Caco-2 (cell line): ENCODE data around the gene AHNAK. TPM values are rescaled to one million over a fixed set of nuclear protein-coding genes. Genes with fewer than 3 reads are reported as not detected.

Experiments
- BruUV-seq: library from RNA; stranded (reverse); fragments of 400-500 nt; replicated peaks from 2 replicates; lab custom pipeline; 2021; lab: Mats Ljungman, UMichigan
- CTCF ChIA-PET: fragments of 300-600 bp; sonication (Branson Sonifier 250); formaldehyde crosslinking; loops from one replicate; lab custom pipeline; 2022; ENCODE audit warnings: antibody characterized with exemption; lab: Charles Lee
- POLR2A ChIA-PET: fragments of 300-600 bp; sonication (Branson Sonifier 250); formaldehyde crosslinking; loops from one replicate; lab custom pipeline; 2022; ENCODE audit warnings: antibody characterized with exemption; lab: Charles Lee
- DNase-seq, 2 experiments: peaks; one replicate each; pipeline versions ENCODE4 v3.0.0 to v3.0.0-alpha.2; 2020 to 2022
- H3K27me3 ChIP-seq: replicated peaks from 2 replicates; pipeline ENCODE4 v1.6.0; 2011; ENCODE audit warnings: low read length; ENCODE audit not compliant: control insufficient read depth, insufficient read depth
- H3K36me3 ChIP-seq: 2 replicates; pipeline ENCODE4 v1.5.1; 2011; ENCODE audit warnings: low read length; ENCODE audit not compliant: control insufficient read depth, insufficient read depth
- H3K4me1 ChIP-seq: fragments of 250-450 bp; sonication (Bioruptor Pico); 2 replicates; pipeline ENCODE4 v1.5.1; 2020; ENCODE audit warnings: mild to moderate bottlenecking
- H3K4me3 ChIP-seq: 2 replicates; pipeline ENCODE4 v1.5.1; 2011; ENCODE audit warnings: low read depth, mild to moderate bottlenecking, control low read depth, low read length
- H3K9me3 ChIP-seq: fragments of 250-450 bp; sonication (Bioruptor Pico); 2 replicates; pipeline ENCODE4 v1.5.1; 2020; ENCODE audit warnings: mild to moderate bottlenecking, moderate library complexity
- H3K27ac Mint-ChIP-seq: one replicate; pipeline ENCODE4 v1.8.0; 2022; ENCODE audit warnings: mixed read lengths; ENCODE audit not compliant: unreplicated experiment
- H3K27me3 Mint-ChIP-seq: one replicate; pipeline ENCODE4 v1.8.0; 2022; ENCODE audit warnings: mixed read lengths; ENCODE audit not compliant: insufficient read depth, unreplicated experiment
- H3K36me3 Mint-ChIP-seq: one replicate; pipeline ENCODE4 v1.8.0; 2022; ENCODE audit warnings: mild to moderate bottlenecking, mixed read lengths; ENCODE audit not compliant: insufficient read depth, unreplicated experiment
- H3K4me1 Mint-ChIP-seq: one replicate; pipeline ENCODE4 v1.8.0; 2022; ENCODE audit warnings: low read depth, mixed read lengths; ENCODE audit not compliant: unreplicated experiment
- H3K4me3 Mint-ChIP-seq: one replicate; pipeline ENCODE4 v1.8.0; 2022; ENCODE audit warnings: mild to moderate bottlenecking, moderate library complexity, mixed read lengths; ENCODE audit not compliant: unreplicated experiment
- H3K9me3 Mint-ChIP-seq: one replicate; pipeline ENCODE4 v1.8.0; 2022; ENCODE audit warnings: mixed read lengths; ENCODE audit not compliant: unreplicated experiment
- CTCF ChIP-seq, 2 experiments: fragments of 200-600 bp in 1 of 2; IDR thresholded peaks; 1 replicate in 1 of 2; 2 replicates in 1 of 2; pipeline versions ENCODE4 v1.5.1 to v1.8.0; 2011 to 2022; ENCODE audit warnings: antibody characterized with exemption in 1 of 2, control low read depth in 1 of 2, inconsistent platforms in 1 of 2, low read depth in 1 of 2, low read length in 1 of 2, mild to moderate bottlenecking in 1 of 2, moderate library complexity in 1 of 2; ENCODE audit not compliant: insufficient read depth in 1 of 2, severe bottlenecking in 1 of 2, unreplicated experiment in 1 of 2
- intact Hi-C: fragments of 100-400 bp; cut with micrococcal nuclease; formaldehyde crosslinking; loops from one replicate; pipeline ENCODE4 v1.10.0; 2022; ENCODE audit not compliant: unreplicated experiment
- total RNA-seq: library from RNA; stranded (reverse); gene quantifications from 2 replicates; pipeline ENCODE4 v1.2.3, GENCODE V29; 2022

AHNAK gene
- total RNA-seq, 1 experiment from 2014 or later: 312 TPM

DNA sequence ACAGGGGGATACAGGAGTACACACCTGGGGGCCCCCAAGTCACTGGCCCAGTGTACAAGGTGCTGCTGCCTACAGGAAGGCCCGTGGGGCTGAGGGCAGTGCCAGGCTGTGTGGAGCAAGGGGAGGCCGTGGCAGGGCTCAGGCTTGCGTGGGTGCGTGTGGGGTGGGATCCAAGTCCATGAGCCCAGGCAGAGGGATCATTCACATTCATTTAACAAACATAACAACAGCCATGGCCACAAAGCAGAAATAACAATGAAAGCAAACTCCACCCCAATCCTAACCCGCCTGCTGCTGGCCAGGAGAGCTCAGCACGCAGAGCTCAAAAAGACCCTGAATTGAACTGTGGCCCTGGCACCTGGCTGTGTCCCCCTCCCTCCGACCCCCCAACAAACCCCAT is 144.8 kb downstream of the AHNAK start:
- CTCF ChIA-PET: interaction anchor here (0.7 to 1.9 kb wide), 2 partner anchors 113 to 141 kb away, joined by 3 to 5 read pairs; no protein-coding TSS in a partner anchor
- H3K4me3 ChIP-seq: no peak overlapping the region
- no peak for TF ChIP-seq CTCF (IDR thresholded peaks at IDR 0.05; ENCODE audit: insufficient read depth in 1 of 2, low read depth in 1 of 2, low read length in 1 of 2, severe bottlenecking in 1 of 2, unreplicated experiment in 1 of 2)

GRCh38 chr11:62401356-62401755 is 145.2 kb downstream of the AHNAK start:
- H3K4me3 ChIP-seq: no peak overlapping the region
- intact Hi-C loops: no loop called here
- DNase-seq: no peak
- no peaks in the 10 kb centered on the region for H3K9me3 ChIP-seq
- Mint-ChIP-seq H3K36me3 (peaks cover 18% of the 10 kb centered on the region), H3K4me3 (no peak overlapping the region), H3K27me3 (no peaks in the 10 kb centered on the region), H3K9me3 (no peaks in the 10 kb centered on the region), H3K27ac (no peak overlapping the region), H3K4me1 (peaks cover 26% of the 10 kb centered on the region)
- no peaks in the 10 kb centered on the region for H3K27me3 ChIP-seq
- no TSS peak for BruUV-seq
- ChIA-PET CTCF (interaction anchor here (0.5 to 1.9 kb wide), 3 partner anchors 13 to 142 kb away, joined by 3 to 5 read pairs (median 3); no protein-coding TSS in a partner anchor), POLR2A (no interaction called here)
- TF ChIP-seq CTCF (IDR thresholded peaks at IDR 0.05; ENCODE audit: insufficient read depth in 1 of 2, low read depth in 1 of 2, low read length in 1 of 2, severe bottlenecking in 1 of 2, unreplicated experiment in 1 of 2): no peak
- H3K4me1 ChIP-seq: peaks cover 47% of the 10 kb centered on the region
- H3K36me3 ChIP-seq: no peaks in the 10 kb centered on the region

More for the DNA sequence above, 144.8 kb downstream of the AHNAK start:
- intact Hi-C loops: no loop called here
- Histone ChIP-seq H3K36me3 (no peaks in the 10 kb centered on the region), H3K9me3 (no peaks in the 10 kb centered on the region), H3K4me1 (peaks cover 42% of the 10 kb centered on the region), H3K27me3 (no peaks in the 10 kb centered on the region)
- Mint-ChIP-seq H3K27ac (no peak overlapping the region), H3K36me3 (peaks cover 18% of the 10 kb centered on the region), H3K4me1 (peaks cover 26% of the 10 kb centered on the region), H3K9me3 (no peaks in the 10 kb centered on the region), H3K27me3 (no peaks in the 10 kb centered on the region), H3K4me3 (no peak overlapping the region)
- no peak for DNase-seq
- POLR2A ChIA-PET: no interaction called here
- no TSS peak for BruUV-seq

- peaks cover 18% of the 10 kb centered on the region for H3K36me3 Mint-ChIP-seq
- intact Hi-C loops: no loop called here
- TF ChIP-seq CTCF (IDR thresholded peaks at IDR 0.05; ENCODE audit: insufficient read depth in 1 of 2, low read depth in 1 of 2, low read length in 1 of 2, severe bottlenecking in 1 of 2, unreplicated experiment in 1 of 2): no peak
- no peak for DNase-seq
- no peak overlapping the region for H3K4me3 ChIP-seq
- peaks cover 53% of the 10 kb centered on the region for H3K4me1 ChIP-seq
- no peaks in the 10 kb centered on the region for H3K36me3 ChIP-seq
- no peaks in the 10 kb centered on the region for H3K9me3 ChIP-seq
- no peaks in the 10 kb centered on the region for H3K27me3 Mint-ChIP-seq
- H3K4me1 Mint-ChIP-seq: peaks cover 26% of the 10 kb centered on the region
- POLR2A ChIA-PET: no interaction called here
- CTCF ChIA-PET: interaction anchor here (1.0 to 1.2 kb wide), 2 partner anchors 158 to 160 kb away, joined by 3 read pairs; no protein-coding TSS in a partner anchor
- no peak overlapping the region for H3K4me3 Mint-ChIP-seq
- no peaks in the 10 kb centered on the region for H3K27me3 ChIP-seq
- no peak overlapping the region for H3K27ac Mint-ChIP-seq
- no peaks in the 10 kb centered on the region for H3K9me3 Mint-ChIP-seq
- BruUV-seq: no TSS peak
Measured at GRCh38 chr11:62400760-62401159, 145.8 kb downstream of the AHNAK start.
